ENCODE measurements around the gene TMEM44.

GRCh38 chr3:194661374-194661773, 28.2 kb upstream of the TMEM44 start:
- TF ChIP-seq CTCF (IDR thresholded peaks at IDR 0.05) (no peak), POLR2A (IDR thresholded peaks at IDR 0.05) (no peak)
